NCI-H146 treated with DMSO at 0.1 percent for 48 hours (cell line): ENCODE results near the gene BTG2.
"Not testable (repeated sequence)": the region's sequence is repeated elsewhere in the genome, so short reads cannot be mapped to it uniquely, and the experiment has no call there.

Experiments used
- DNase-seq: peaks from one replicate; lab custom pipeline; 2025; ENCODE audit not compliant: unreplicated experiment; lab: John Stamatoyannopoulos, UW

Gene BTG2

GRCh38 chr1:203314025-203314759, 8.9 kb downstream of the BTG2 start:
- DNase-seq, result not testable (repeated sequence)

GRCh38 chr1:203316626-203317093, 11.3 kb downstream of the BTG2 start:
- DNase-seq, result no peak

- DNase-seq, result no peak
These were observed 12.3 kb downstream of the BTG2 start for GRCh38 chr1:203317429-203318228.

DNA sequence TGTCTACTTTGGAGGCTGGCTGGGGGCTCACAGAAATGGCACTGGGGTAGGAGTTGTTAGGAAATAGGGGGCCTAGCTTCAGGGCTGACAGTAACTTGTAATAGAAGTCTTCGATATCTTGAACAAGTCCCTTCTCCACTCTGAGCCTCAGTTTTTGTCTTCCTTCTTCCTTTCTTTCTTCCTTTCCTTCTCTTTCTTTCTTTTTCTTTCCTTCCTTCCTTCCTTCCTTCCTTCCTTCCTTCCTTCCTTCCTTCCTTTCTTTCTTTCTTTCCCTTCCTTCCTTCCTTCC, 12.9 kb downstream of the BTG2 start:
- DNase-seq, result no peak

DNA sequence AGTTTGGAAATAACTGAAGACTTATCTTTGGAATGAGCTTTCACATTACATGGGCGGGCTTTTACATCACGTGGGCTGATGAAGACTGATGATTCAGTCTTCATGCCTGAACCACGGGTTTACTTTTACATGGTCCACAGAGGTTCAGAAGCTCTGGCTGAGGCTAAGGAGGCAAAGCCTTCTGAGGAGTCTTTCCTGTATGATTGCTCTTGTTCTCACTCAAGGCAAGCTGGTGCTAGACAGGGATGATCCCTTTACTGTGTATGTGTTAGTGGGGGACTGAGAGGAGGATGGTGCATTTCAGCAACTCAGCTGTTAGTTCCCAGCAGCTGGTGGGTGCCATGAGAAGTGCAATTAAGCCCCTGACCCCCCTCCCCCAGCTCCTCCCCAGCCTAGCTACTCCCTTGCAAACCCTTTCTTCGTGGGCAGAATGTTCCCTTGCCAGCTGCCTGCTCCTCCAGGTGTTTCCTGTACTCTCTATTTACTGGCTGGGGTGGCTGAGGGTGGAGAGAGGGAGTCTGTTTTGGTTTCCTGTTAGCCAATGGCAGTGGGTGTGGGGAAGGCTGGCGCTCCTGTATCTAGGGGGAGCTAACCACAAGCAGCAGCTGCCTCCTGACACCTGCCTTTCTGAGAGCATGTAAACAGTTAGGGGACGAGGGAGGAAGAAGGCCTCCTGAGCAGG, 15.4 kb downstream of the BTG2 start:
- peak; percentile 97 for DNase-seq

GRCh38 chr1:203321273-203322052, 16.1 kb downstream of the BTG2 start:
- no peak for DNase-seq

DNA sequence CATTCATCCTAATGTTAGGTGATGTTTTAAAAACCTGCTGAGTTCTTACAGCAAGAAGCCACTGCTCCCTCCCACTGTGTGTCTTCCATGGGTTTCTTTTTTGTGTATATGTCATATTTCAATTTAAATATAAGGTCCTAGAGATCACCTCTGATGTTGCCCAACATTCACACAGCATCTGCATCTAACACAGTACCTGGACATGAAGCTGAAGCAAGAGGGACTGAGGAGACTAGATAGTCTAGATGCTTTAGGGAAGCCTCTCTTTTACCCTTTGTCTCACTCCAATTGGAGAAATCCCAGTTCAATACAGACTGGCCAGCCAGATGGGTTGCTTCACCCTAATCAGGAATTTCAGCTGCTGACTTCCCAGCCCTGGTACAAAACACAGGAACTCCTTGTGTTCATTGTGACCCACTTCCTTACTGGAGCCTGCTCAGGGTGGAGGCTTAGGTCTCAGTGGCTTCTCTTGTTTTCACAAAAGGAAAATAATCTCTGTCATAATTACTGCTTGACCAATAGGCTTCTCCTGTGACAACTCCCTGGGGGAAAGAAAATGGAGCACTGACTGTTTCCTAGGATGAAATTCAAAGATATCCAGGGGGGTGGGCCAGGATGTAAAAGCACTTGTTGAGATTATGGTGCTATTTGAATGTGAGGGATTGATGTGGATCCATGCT, 17.3 kb downstream of the BTG2 start:
- peak; percentile 23 for DNase-seq

- DNase-seq, result no peak
These were observed 18.3 kb downstream of the BTG2 start for GRCh38 chr1:203323587-203323986.

- DNase-seq, result no peak
These were observed 19.0 kb downstream of the BTG2 start for GRCh38 chr1:203324105-203325025.

- peak; percentile 39 for DNase-seq
These were observed 19.7 kb downstream of the BTG2 start for GRCh38 chr1:203325026-203325417.

- DNase-seq, result peak; percentile 63
These were observed 20.2 kb downstream of the BTG2 start for GRCh38 chr1:203325418-203326091.

GRCh38 chr1:203326830-203327683, 21.7 kb downstream of the BTG2 start:
- peak; percentile 92 for DNase-seq

DNA sequence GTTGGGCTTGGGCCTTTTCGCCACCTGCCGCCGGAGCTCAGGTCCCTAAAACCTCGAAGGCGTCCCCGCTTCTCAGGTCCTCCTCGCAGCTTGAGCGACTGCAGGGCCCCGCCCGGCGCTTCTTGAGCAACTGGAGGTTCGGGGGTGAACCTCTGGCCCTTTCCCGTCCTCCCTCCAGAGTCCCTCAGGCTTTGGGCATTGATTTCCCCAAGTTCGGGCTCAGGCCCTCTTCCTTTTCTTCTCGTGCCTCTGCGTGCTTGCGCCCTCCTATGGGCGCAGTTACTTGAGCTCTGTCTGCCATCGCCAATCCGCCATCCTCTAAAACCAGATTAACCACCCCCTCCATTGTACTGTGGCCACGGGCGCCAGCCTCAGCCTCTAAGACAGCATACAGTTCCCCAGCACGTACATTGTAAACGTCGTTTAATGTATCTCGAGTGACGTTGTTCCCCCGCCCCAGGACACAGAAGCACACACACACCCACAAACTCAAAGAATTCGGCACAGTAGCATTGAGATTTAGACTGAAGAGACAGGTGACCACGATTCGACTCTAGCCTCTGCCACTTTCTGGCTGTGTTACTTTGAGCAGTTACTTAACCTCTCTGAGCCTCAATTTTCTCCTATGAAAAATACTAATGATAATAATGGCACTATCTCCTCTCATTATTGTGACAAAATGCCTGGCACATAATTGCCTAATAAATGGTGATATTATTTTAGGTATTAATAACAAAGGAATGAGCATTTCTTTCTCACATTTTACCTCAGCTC, 22.6 kb downstream of the BTG2 start:
- DNase-seq, result peak; percentile 56

GRCh38 chr1:203328714-203329122, 23.4 kb downstream of the BTG2 start:
- DNase-seq, result peak; percentile 92

DNA sequence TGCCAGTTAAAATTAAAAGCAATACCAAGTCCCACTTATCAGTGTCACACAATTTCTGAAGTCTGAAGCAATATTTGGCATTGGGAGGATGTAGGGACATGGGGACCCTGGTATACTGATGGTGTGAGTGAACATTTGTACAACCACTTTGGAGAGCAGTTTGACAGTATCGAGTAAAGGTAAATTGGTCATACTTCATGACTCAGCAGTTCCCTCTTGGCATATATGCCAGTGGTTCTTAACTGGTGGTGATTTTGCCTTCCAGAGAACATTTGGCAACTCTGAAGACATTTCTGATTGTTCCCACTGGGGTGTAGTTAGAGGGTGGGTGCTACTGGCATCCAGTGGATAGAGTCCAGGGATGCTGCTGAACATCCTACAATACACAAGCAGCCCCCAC, 25.9 kb downstream of the BTG2 start:
- no peak for DNase-seq

GRCh38 chr1:203335503-203335902, 30.2 kb downstream of the BTG2 start:
- no peak for DNase-seq

DNA sequence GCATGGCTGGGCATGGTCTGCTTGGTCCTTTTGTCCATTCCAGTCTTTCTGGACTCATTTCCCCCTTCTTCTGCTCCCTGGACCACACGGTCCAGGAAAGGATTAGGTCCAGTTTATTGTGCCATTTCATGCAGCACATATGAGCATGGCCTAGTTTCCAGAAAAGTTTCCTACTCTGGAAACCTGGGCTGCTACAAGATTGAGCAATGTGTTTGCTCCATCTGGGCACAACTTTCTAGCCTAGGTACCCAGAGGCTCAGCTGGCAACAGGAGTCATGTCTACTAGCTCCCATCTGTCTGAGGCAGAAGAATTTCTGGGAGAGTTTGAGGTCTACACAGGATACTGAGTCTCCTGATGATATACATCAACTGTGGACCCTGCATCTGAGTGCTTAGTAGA, 30.8 kb downstream of the BTG2 start:
- no peak for DNase-seq
